Vagina (tissue), 2 donors: Measurements from ENCODE around the gene CNFN. TPM values are rescaled to one million over a fixed set of nuclear protein-coding genes. Genes with fewer than 3 reads are reported as not detected.

ENCODE experiments used
- DNase-seq, 2 donors: peaks; one replicate each; pipeline ENCODE4 v3.0.0-alpha.2; 2017; ENCODE audit errors: extremely low spot score in 2 of 2
- H3K27ac ChIP-seq: fragments of 200-600 bp; sonication (generic); one replicate; pipeline ENCODE4 v1.5.1; 2019
- H3K27me3 ChIP-seq: fragments of 200-600 bp; sonication (generic); one replicate; pipeline ENCODE4 v1.5.1; 2019
- H3K36me3 ChIP-seq, 2 donors: fragments of 200-600 bp; sonication (generic); one replicate each; pipeline ENCODE4 v1.5.1; 2017 to 2019
- H3K4me1 ChIP-seq: fragments of 200-600 bp; sonication (generic); one replicate; pipeline ENCODE4 v1.5.1; 2019
- H3K4me3 ChIP-seq, 2 donors: fragments of 200-600 bp; sonication (generic); 1 replicate in 1 of 2; 2 replicates in 1 of 2; pipeline ENCODE4 v1.5.1; 2016 to 2019
- H3K9me3 ChIP-seq: fragments of 200-600 bp; sonication (generic); one replicate; pipeline ENCODE4 v1.5.1; 2019
- POLR2A ChIP-seq, 2 donors: fragments of 450-650 bp; IDR thresholded peaks; one replicate each; pipeline ENCODE4 v1.6.1; 2017; ENCODE audit warnings: antibody characterized with exemption in 2 of 2, mild to moderate bottlenecking in 2 of 2, moderate library complexity in 2 of 2
- POLR2AphosphoS5 ChIP-seq, 2 donors: sonication (generic); formaldehyde crosslinking; IDR thresholded peaks; one replicate each; pipeline ENCODE4 v1.9.0; 2017; ENCODE audit warnings: antibody characterized with exemption in 2 of 2, mild to moderate bottlenecking in 2 of 2, low read depth in 1 of 2; ENCODE audit not compliant: insufficient read depth in 1 of 2
- intact Hi-C: fragments of 100-400 bp; cut with DNase I; formaldehyde crosslinking; loops from one replicate; pipeline ENCODE4 v1.15.1; 2023
- total RNA-seq: library from RNA; depleted of rRNA; stranded (reverse); fragments of >200 nt; gene quantifications from one replicate; pipeline ENCODE4 v1.2.3, GENCODE V29; 2016
- TF ChIP-seq, protein P1 (sequence below), 3 experiments: fragments of 450-650 bp in 2 of 3; fragments of 200-600 bp in 1 of 3; sonication (generic) in 1 of 3; IDR thresholded peaks; one replicate each; pipeline ENCODE4 v1.5.1; 2017 to 2019; ENCODE audit warnings: antibody characterized with exemption in 3 of 3, mild to moderate bottlenecking in 2 of 3, moderate library complexity in 2 of 3

CNFN gene
- total RNA-seq, 1 donor from 2014 or later: 106 TPM

DNA sequence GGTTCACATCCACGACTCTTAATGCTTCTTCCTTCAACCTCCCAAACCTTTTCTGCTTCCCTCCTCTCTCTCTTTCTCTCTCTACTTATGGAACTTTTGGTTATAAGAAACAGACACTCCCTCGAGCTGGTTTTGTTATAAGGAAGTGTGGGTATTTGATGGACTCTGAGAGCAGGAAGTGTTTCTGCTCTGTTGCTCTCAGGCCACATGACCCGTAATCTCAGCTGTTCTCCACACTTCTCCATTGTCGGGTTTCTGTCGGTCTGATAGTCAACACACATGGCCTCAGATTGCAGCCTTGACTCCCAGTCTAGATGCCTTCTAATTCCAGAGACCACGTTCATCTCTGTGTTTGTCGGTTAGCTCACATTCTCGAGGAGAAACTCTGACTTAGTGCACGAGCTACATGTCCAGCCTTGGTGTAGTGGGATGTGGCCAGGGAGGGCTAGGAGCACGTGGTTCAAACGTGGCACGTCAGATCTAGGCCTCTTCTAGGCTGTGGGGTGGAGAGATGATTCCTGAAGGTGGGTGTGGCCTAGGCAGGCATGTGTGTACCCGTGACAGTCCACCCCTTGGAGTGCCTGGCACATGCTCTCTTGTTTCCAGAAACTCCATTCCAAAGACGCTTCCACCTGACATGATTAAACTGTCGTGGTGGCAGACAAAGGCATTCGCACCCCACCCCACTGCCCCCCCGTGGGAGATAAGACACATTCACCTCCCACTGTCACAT, 26.3 kb downstream of the CNFN start:
- TF ChIP-seq, protein P1, sequence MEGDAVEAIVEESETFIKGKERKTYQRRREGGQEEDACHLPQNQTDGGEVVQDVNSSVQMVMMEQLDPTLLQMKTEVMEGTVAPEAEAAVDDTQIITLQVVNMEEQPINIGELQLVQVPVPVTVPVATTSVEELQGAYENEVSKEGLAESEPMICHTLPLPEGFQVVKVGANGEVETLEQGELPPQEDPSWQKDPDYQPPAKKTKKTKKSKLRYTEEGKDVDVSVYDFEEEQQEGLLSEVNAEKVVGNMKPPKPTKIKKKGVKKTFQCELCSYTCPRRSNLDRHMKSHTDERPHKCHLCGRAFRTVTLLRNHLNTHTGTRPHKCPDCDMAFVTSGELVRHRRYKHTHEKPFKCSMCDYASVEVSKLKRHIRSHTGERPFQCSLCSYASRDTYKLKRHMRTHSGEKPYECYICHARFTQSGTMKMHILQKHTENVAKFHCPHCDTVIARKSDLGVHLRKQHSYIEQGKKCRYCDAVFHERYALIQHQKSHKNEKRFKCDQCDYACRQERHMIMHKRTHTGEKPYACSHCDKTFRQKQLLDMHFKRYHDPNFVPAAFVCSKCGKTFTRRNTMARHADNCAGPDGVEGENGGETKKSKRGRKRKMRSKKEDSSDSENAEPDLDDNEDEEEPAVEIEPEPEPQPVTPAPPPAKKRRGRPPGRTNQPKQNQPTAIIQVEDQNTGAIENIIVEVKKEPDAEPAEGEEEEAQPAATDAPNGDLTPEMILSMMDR (IDR thresholded peaks at IDR 0.05): no peak
- TF ChIP-seq POLR2A (IDR thresholded peaks at IDR 0.05) (no peak), POLR2AphosphoS5 (IDR thresholded peaks at IDR 0.05; ENCODE audit: insufficient read depth in 1 of 2, low read depth in 1 of 2) (no peak)
- no peak overlapping the region for H3K27ac ChIP-seq
- H3K36me3 ChIP-seq: peaks cover 0 to 24% of the 10 kb centered on the region in 2 donors

DNA sequence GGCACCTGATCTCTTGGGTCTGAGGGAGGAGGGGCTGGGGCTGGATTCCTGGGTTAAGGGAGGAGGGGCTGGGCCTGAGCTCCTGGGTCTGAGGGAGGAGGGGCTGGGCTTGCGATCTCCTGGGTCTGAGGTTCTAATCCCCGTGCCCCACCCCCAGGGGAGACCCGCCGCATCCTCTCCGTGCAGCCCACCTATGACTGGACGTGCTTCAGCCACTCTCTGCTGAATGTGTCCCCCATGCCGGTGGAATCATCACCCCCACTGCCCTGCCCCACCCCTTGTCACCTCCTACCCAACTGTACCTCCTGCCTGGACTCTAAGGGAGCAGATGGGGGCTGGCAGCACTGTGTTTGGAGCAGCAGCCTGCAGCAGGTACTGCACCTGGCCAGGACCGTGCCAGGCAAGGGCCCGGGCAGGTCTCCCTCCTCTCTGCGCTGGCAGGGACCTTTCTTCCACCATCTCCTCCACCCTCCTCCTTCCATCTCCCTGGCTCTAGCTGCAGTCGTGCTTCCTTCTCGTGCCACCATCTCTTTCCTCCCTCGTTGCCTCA, 27.1 kb downstream of the CNFN start:
- Histone ChIP-seq H3K36me3 (peaks cover 0 to 24% of the 10 kb centered on the region in 2 donors), H3K27me3 (no peaks in the 10 kb centered on the region), H3K9me3 (no peaks in the 10 kb centered on the region), H3K4me3 (no peak overlapping the region), H3K27ac (no peak overlapping the region), H3K4me1 (no peaks in the 10 kb centered on the region)
- intact Hi-C loops: no loop called here
- DNase-seq: no peak
- TF ChIP-seq POLR2A (IDR thresholded peaks at IDR 0.05) (no peak), POLR2AphosphoS5 (IDR thresholded peaks at IDR 0.05; ENCODE audit: insufficient read depth in 1 of 2, low read depth in 1 of 2) (no peak)
- TF ChIP-seq, protein P1 (IDR thresholded peaks at IDR 0.05): no peak

More for the DNA sequence above, 26.3 kb downstream of the CNFN start:
- Histone ChIP-seq H3K4me3 (no peak overlapping the region), H3K27me3 (no peaks in the 10 kb centered on the region), H3K9me3 (no peaks in the 10 kb centered on the region), H3K4me1 (no peaks in the 10 kb centered on the region)
- no peak for DNase-seq
- intact Hi-C loops: no loop called here

DNA sequence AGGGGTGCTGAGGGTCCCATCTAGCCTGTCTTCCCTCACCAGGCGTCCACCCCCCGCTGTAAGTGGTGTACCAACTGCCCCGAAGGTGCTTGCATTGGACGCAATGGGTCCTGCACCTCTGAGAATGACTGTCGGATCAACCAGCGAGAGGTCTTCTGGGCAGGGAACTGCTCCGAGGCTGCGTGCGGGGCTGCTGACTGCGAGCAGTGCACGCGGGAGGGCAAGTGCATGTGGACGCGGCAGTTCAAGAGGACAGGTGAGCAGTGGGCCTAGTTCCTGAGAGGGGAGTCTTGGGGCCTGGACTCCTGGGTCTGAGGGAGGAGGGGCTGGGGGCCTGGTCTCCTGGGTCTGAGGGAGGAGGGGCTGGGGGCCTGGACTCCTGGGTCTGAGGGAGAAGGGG, 27.8 kb downstream of the CNFN start:
- intact Hi-C loops: no loop called here
- Histone ChIP-seq H3K27ac (no peak overlapping the region), H3K4me3 (no peak overlapping the region), H3K27me3 (no peaks in the 10 kb centered on the region), H3K36me3 (peaks cover 0 to 24% of the 10 kb centered on the region in 2 donors), H3K4me1 (no peaks in the 10 kb centered on the region), H3K9me3 (no peaks in the 10 kb centered on the region)
- no peak for TF ChIP-seq POLR2A (IDR thresholded peaks at IDR 0.05)
- DNase-seq: no peak

DNA sequence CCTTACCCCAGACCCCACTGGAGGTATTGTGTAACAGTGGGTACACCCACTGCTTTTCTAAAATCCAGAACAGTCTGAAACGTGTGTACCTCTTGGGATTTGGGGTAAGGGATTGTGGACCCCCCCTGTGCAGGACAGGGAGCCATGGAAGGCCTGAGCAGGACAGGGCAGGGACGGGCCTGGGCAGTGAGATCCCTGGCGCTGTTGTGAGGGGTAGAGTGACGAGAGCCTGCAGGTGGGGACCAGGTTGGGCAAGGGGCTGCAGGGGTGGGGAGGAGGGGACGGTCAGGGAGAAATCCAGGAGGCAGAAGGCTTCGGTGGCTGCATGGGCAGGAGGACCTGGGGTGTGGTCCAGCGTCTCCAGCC, 28.6 kb downstream of the CNFN start:
- H3K27me3 ChIP-seq: no peaks in the 10 kb centered on the region
- H3K9me3 ChIP-seq: no peaks in the 10 kb centered on the region
- DNase-seq: no peak
- TF ChIP-seq POLR2AphosphoS5 (IDR thresholded peaks at IDR 0.05; ENCODE audit: insufficient read depth in 1 of 2, low read depth in 1 of 2) (no peak), POLR2A (IDR thresholded peaks at IDR 0.05) (no peak)
- TF ChIP-seq, protein P1 (IDR thresholded peaks at IDR 0.05): no peak
- intact Hi-C loops: no loop called here
- H3K4me1 ChIP-seq: no peaks in the 10 kb centered on the region
- no peak overlapping the region for H3K27ac ChIP-seq
- H3K4me3 ChIP-seq: no peak overlapping the region
- peaks cover 0 to 24% of the 10 kb centered on the region in 2 donors for H3K36me3 ChIP-seq

DNA sequence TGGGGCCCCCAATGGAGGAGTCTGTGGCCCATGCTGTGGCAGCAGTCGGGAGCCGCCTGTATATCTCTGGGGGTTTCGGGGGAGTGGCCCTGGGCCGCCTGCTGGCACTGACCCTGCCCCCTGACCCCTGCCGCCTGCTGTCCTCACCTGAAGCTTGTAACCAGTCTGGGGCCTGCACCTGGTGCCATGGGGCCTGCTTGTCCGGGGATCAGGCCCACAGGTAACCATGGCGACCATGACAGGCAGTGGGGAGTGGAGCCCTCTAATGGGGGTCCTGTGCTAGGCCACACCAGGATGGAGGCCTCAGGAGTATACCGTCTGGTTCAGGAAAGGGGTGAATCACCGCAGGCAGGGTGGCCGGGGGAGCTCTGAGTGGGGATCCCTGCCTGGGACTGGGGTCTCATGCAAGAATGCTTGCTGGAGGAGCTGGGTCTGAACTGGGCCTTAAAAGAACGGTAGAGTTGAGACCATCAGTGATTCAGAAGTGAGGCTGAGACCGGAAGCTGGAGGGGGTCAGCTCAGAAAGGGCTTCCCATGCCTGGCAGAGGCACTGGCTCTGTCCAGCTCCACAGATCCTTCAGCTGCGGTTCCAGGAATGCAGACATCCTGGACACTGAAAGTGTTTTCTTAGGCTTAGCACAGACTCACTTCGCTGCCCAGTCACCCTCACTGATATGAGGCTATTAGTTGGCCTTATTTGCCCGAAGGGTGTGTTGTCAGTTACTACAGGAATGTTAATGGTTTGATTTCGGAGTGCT, 29.1 kb downstream of the CNFN start:
- TF ChIP-seq, protein P1 (IDR thresholded peaks at IDR 0.05): no peak
- TF ChIP-seq POLR2A (IDR thresholded peaks at IDR 0.05) (no peak), POLR2AphosphoS5 (IDR thresholded peaks at IDR 0.05; ENCODE audit: insufficient read depth in 1 of 2, low read depth in 1 of 2) (no peak)
- DNase-seq: no peak
- no peaks in the 10 kb centered on the region for H3K9me3 ChIP-seq
- intact Hi-C loops: no loop called here
- H3K27me3 ChIP-seq: no peaks in the 10 kb centered on the region
- no peak overlapping the region for H3K27ac ChIP-seq
- H3K4me1 ChIP-seq: no peaks in the 10 kb centered on the region
- H3K36me3 ChIP-seq: peaks cover 0 to 25% of the 10 kb centered on the region in 2 donors
- H3K4me3 ChIP-seq: no peak overlapping the region
